KOPT-K1 (cell line): ENCODE data around the gene LGMN.
"Not testable (repeated sequence)": the region's sequence is repeated elsewhere in the genome, so short reads cannot be mapped to it uniquely, and the experiment has no call there.

Experiments used
- H3K27ac ChIP-seq: fragments of 200-600 bp; sonication (generic); 2 replicates; pipeline ENCODE4 v1.5.1; 2016; ENCODE audit warnings: antibody characterized with exemption, mild to moderate bottlenecking, low read depth, low read length; ENCODE audit not compliant: poor library complexity, severe bottlenecking
- H3K36me3 ChIP-seq: fragments of 200-600 bp; sonication (generic); 2 replicates; pipeline ENCODE4 v1.5.1; 2017; ENCODE audit warnings: antibody characterized with exemption, mild to moderate bottlenecking, low read length, moderate library complexity; ENCODE audit not compliant: insufficient read depth
- H3K9me3 ChIP-seq: fragments of 200-600 bp; sonication (generic); 2 replicates; pipeline ENCODE4 v1.5.1; 2017; ENCODE audit warnings: antibody characterized with exemption, low read length, mild to moderate bottlenecking; ENCODE audit not compliant: insufficient read depth, poor library complexity, severe bottlenecking

Gene LGMN

GRCh38 chr14:92775292-92775691 lies 26.9 kb upstream of the LGMN start:
- H3K36me3 ChIP-seq, H3K27ac ChIP-seq, H3K9me3 ChIP-seq: not testable (repeated sequence)

- no peak overlapping the region for H3K27ac ChIP-seq
- no peaks in the 10 kb centered on the region for H3K36me3 ChIP-seq
- H3K9me3 ChIP-seq = no peaks in the 10 kb centered on the region
Measured at GRCh38 chr14:92774572-92774971, 26.1 kb upstream of the LGMN start.

GRCh38 chr14:92770484-92770883 lies 22.1 kb upstream of the LGMN start:
- no peaks in the 10 kb centered on the region for H3K9me3 ChIP-seq
- H3K36me3 ChIP-seq = no peaks in the 10 kb centered on the region
- no peak overlapping the region for H3K27ac ChIP-seq

- H3K9me3 ChIP-seq = no peaks in the 10 kb centered on the region
- no peaks in the 10 kb centered on the region for H3K36me3 ChIP-seq
- H3K27ac ChIP-seq = no peak overlapping the region
Measured at GRCh38 chr14:92768795-92769194, 20.4 kb upstream of the LGMN start.

- H3K9me3 ChIP-seq, H3K27ac ChIP-seq, H3K36me3 ChIP-seq: not testable (repeated sequence)
Measured at GRCh38 chr14:92768236-92768635, 19.8 kb upstream of the LGMN start.

GRCh38 chr14:92763666-92764631 lies 15.5 kb upstream of the LGMN start:
- H3K27ac ChIP-seq, H3K36me3 ChIP-seq, H3K9me3 ChIP-seq: not testable (repeated sequence)

GRCh38 chr14:92760524-92760805 lies 12.0 kb upstream of the LGMN start:
- H3K36me3 ChIP-seq = no peaks in the 10 kb centered on the region
- H3K27ac ChIP-seq = peak overlapping the region; percentile 75
- peaks cover 17% of the 10 kb centered on the region for H3K9me3 ChIP-seq

GRCh38 chr14:92759679-92760523 lies 11.5 kb upstream of the LGMN start:
- Histone ChIP-seq H3K9me3 (peaks cover 17% of the 10 kb centered on the region), H3K27ac (peak overlapping the region; percentile 75), H3K36me3 (no peaks in the 10 kb centered on the region)

GRCh38 chr14:92759300-92759678 lies 10.9 kb upstream of the LGMN start:
- peak overlapping the region; percentile 75 for H3K27ac ChIP-seq

GRCh38 chr14:92756446-92756845 lies 8.0 kb upstream of the LGMN start:
- H3K9me3 ChIP-seq = peaks cover 17% of the 10 kb centered on the region
- H3K36me3 ChIP-seq = no peaks in the 10 kb centered on the region
- H3K27ac ChIP-seq = no peak overlapping the region

More at GRCh38 chr14:92759300-92759678, 10.9 kb upstream of the LGMN start:
- Histone ChIP-seq H3K9me3 (peaks cover 17% of the 10 kb centered on the region), H3K36me3 (no peaks in the 10 kb centered on the region)

GRCh38 chr14:92755495-92755894 lies 7.1 kb upstream of the LGMN start:
- peaks cover 17% of the 10 kb centered on the region for H3K9me3 ChIP-seq
- H3K36me3 ChIP-seq = no peaks in the 10 kb centered on the region
- H3K27ac ChIP-seq = peak overlapping the region; percentile 11

GRCh38 chr14:92754966-92755365 lies 6.5 kb upstream of the LGMN start:
- Histone ChIP-seq H3K36me3 (no peaks in the 10 kb centered on the region), H3K9me3 (peaks cover 17% of the 10 kb centered on the region), H3K27ac (peak overlapping the region; percentile 11)

GRCh38 chr14:92753250-92753649 lies 4.8 kb upstream of the LGMN start:
- Histone ChIP-seq H3K27ac (no peak overlapping the region), H3K36me3 (no peaks in the 10 kb centered on the region), H3K9me3 (peaks cover 27% of the 10 kb centered on the region)

GRCh38 chr14:92751819-92752218 lies 3.4 kb upstream of the LGMN start:
- Histone ChIP-seq H3K27ac (peak overlapping the region; percentile 85), H3K9me3 (peaks cover 30% of the 10 kb centered on the region), H3K36me3 (no peaks in the 10 kb centered on the region)

- H3K27ac ChIP-seq = peak overlapping the region; percentile 85
- no peaks in the 10 kb centered on the region for H3K36me3 ChIP-seq
- peaks cover 33% of the 10 kb centered on the region for H3K9me3 ChIP-seq
Measured at GRCh38 chr14:92750994-92751400, 2.6 kb upstream of the LGMN start.
